Panc1 (cell line): ENCODE measurements around the gene XYLT1. TPM values are rescaled to one million over a fixed set of nuclear protein-coding genes. Genes with fewer than 3 reads are reported as not detected.

Experiments used
- ATAC-seq: fragments of 200-7000 bp; cut with Tn5 transposase; 2 replicates; pipeline ENCODE4 v1.9.1; 2020; ENCODE audit warnings: mild to moderate bottlenecking, moderate library complexity
- BruUV-seq: library from RNA; stranded (reverse); fragments of 400-500 nt; replicated peaks from 2 replicates; lab custom pipeline; 2021; lab: Mats Ljungman, UMichigan
- CTCF ChIA-PET: fragments of 300-600 bp; sonication (Branson Sonifier 250); formaldehyde crosslinking; loops from one replicate; lab custom pipeline; 2022; ENCODE audit warnings: antibody characterized with exemption; lab: Charles Lee
- POLR2A ChIA-PET: fragments of 300-600 bp; sonication (Branson Sonifier 250); formaldehyde crosslinking; loops from one replicate; lab custom pipeline; 2022; ENCODE audit warnings: antibody characterized with exemption; lab: Charles Lee
- DNase-seq: peaks from one replicate; pipeline ENCODE4 v3.0.0-alpha.2; 2010; ENCODE audit warnings: low read depth, low spot score
- H3K27ac ChIP-seq: 2 replicates; pipeline ENCODE4 v1.5.1; 2011; ENCODE audit warnings: mild to moderate bottlenecking, low read length, inconsistent platforms
- H3K27me3 ChIP-seq: fragments of 200-500 bp; sonication (Bioruptor generic); 2 replicates; pipeline ENCODE4 v1.6.0; 2014; ENCODE audit warnings: low read length, inconsistent platforms; ENCODE audit not compliant: control insufficient read depth, insufficient read depth
- H3K36me3 ChIP-seq: fragments of 200-500 bp; sonication (Bioruptor generic); 2 replicates; pipeline ENCODE4 v1.5.1; 2014; ENCODE audit warnings: inconsistent platforms, mild to moderate bottlenecking, low read length, moderate library complexity; ENCODE audit not compliant: control insufficient read depth, insufficient read depth
- H3K4me1 ChIP-seq: 2 replicates; pipeline ENCODE4 v1.5.1; 2011; ENCODE audit warnings: inconsistent platforms, mild to moderate bottlenecking, low read length, moderate library complexity; ENCODE audit not compliant: control insufficient read depth, insufficient read depth
- H3K4me3 ChIP-seq, 2 experiments: 2 replicates each; pipeline ENCODE4 v1.5.1; 2011 to 2012; ENCODE audit warnings: low read depth in 2 of 2, low read length in 2 of 2, mild to moderate bottlenecking in 2 of 2, inconsistent platforms in 1 of 2, moderate library complexity in 1 of 2
- H3K9me3 ChIP-seq: fragments of 200-500 bp; sonication (Bioruptor generic); 2 replicates; pipeline ENCODE4 v1.5.1; 2014; ENCODE audit warnings: low read depth, mild to moderate bottlenecking, inconsistent platforms, low read length, moderate library complexity; ENCODE audit not compliant: control insufficient read depth, insufficient read depth
- CTCF ChIP-seq: fragments of 450-650 bp; IDR thresholded peaks from 2 replicates; pipeline ENCODE4 v1.5.1; 2017; ENCODE audit warnings: mild to moderate bottlenecking
- POLR2AphosphoS5 ChIP-seq: IDR thresholded peaks from 2 replicates; pipeline ENCODE4 v1.6.1; 2012; ENCODE audit warnings: mild to moderate bottlenecking, low read depth, low read length, moderate library complexity
- REST ChIP-seq, 2 experiments: IDR thresholded peaks; 2 replicates each; pipeline ENCODE4 v1.6.1; 2011 to 2012; ENCODE audit warnings: low read depth in 2 of 2, control low read depth in 1 of 2, low read length in 1 of 2, mild to moderate bottlenecking in 1 of 2, moderate library complexity in 1 of 2; ENCODE audit not compliant: insufficient read depth in 1 of 2
- SIN3A ChIP-seq: IDR thresholded peaks from 2 replicates; pipeline ENCODE4 v1.6.1; 2012; ENCODE audit warnings: low read depth, mild to moderate bottlenecking, low read length, moderate library complexity, borderline replicate concordance; ENCODE audit not compliant: insufficient read depth
- TCF7L2 ChIP-seq: IDR thresholded peaks from 2 replicates; pipeline ENCODE4 v1.6.1; 2011; ENCODE audit warnings: mild to moderate bottlenecking, low read depth, low read length, inconsistent platforms
- in situ Hi-C: cut with HindIII; loops from 2 replicates; pipeline ENCODE4 v1.10.0; 2016; ENCODE audit warnings: low sequenced_read_pairs, low pct_unique_long_range_greater_than_20kb
- intact Hi-C: fragments of 100-400 bp; cut with micrococcal nuclease; formaldehyde crosslinking; loops from one replicate; pipeline ENCODE4 v1.10.0; 2022; ENCODE audit not compliant: unreplicated experiment
- total RNA-seq: library from RNA; stranded (reverse); gene quantifications from one replicate; pipeline ENCODE4 v1.2.1, GENCODE V29; 2021; ENCODE audit not compliant: unreplicated experiment

The XYLT1 gene
- total RNA-seq, 1 experiment from 2014 or later, result 0.62 TPM

- ATAC-seq (no peak), DNase-seq (no peak)
- no peaks in the 10 kb centered on the region for H3K36me3 ChIP-seq
- intact Hi-C loops, result no loop called here
- no peak overlapping the region for H3K4me3 ChIP-seq
- TF ChIP-seq REST (IDR thresholded peaks at IDR 0.05; ENCODE audit: insufficient read depth in 1 of 2, low read depth in 2 of 2, low read length in 1 of 2), result no peak
- TF ChIP-seq POLR2AphosphoS5, result no peak
- no peak for TF ChIP-seq CTCF
- TF ChIP-seq TCF7L2, result no peak
- no peak for TF ChIP-seq SIN3A
- in situ Hi-C loops, result loop anchor here (25.0 kb wide), 1 partner anchor 124 kb away; no protein-coding TSS in a partner anchor
- CTCF ChIA-PET, result no interaction called here
- 0 out of 2 replicates have a peak, but pooled peaks cover 2% of the 10 kb centered on the region for H3K27me3 ChIP-seq
- no peak overlapping the region for H3K27ac ChIP-seq
- no TSS peak for BruUV-seq
- POLR2A ChIA-PET, result no interaction called here
- H3K4me1 ChIP-seq, result no peaks in the 10 kb centered on the region
- H3K9me3 ChIP-seq, result no peaks in the 10 kb centered on the region
Measured at GRCh38 chr16:17063201-17064139, 407.3 kb downstream of the XYLT1 start.

- Histone ChIP-seq H3K4me1 (no peaks in the 10 kb centered on the region), H3K27ac (no peak overlapping the region), H3K27me3 (0 out of 2 replicates have a peak, but pooled peaks cover 2% of the 10 kb centered on the region), H3K36me3 (no peaks in the 10 kb centered on the region), H3K9me3 (no peaks in the 10 kb centered on the region), H3K4me3 (no peak overlapping the region)
- CTCF ChIA-PET, result no interaction called here
- intact Hi-C loops (no loop called here), in situ Hi-C loops (loop anchor here (25.0 kb wide), 1 partner anchor 125 kb away; no protein-coding TSS in a partner anchor)
- ATAC-seq (no peak), DNase-seq (no peak)
- POLR2A ChIA-PET, result no interaction called here
- TF ChIP-seq CTCF (no peak), SIN3A (no peak), TCF7L2 (no peak), REST (IDR thresholded peaks at IDR 0.05; ENCODE audit: insufficient read depth in 1 of 2, low read depth in 2 of 2, low read length in 1 of 2) (no peak), POLR2AphosphoS5 (no peak)
- BruUV-seq, result no TSS peak
Measured at GRCh38 chr16:17062676-17063075, 408.1 kb downstream of the XYLT1 start.
